ENCODE data around the gene ZBTB4. TPM values are rescaled to one million over a fixed set of nuclear protein-coding genes. Genes with fewer than 3 reads are reported as not detected.
A peak's percentile ranks its signal among the peaks of the same experiment; 100 is the strongest.

The ZBTB4 gene
- total RNA-seq, 1 experiment from 2014 or later, result 14.4 TPM

- TF ChIP-seq CTCF (conservative IDR thresholded peaks at IDR 0.05), result no peak
- Histone ChIP-seq H2BK15ac (ENCODE audit: low read depth, low read length) (no peak within 1 kb of the TSS), H4K91ac (ENCODE audit: insufficient read length, low read depth, low read length) (no peak within 1 kb of the TSS), H3K56ac (ENCODE audit: insufficient read length, low read depth, low read length) (no peak within 1 kb of the TSS), H3K14ac (ENCODE audit: insufficient read depth, low read length) (no peak within 1 kb of the TSS), H2BK12ac (ENCODE audit: insufficient read length, low read depth, low read length) (no peak within 1 kb of the TSS), H3K4ac (ENCODE audit: low read depth, low read length) (no peak within 1 kb of the TSS), H3K79me1 (ENCODE audit: insufficient read depth, low read depth, low read length, poor library complexity, severe bottlenecking) (no peaks in the 10 kb centered on the region), H3K23me2 (ENCODE audit: insufficient read length, low read depth, low read length, poor library complexity, severe bottlenecking) (no peaks in the 10 kb centered on the region), H3K23ac (ENCODE audit: insufficient read length, low read depth, low read length) (no peak within 1 kb of the TSS), H3K79me2 (ENCODE audit: insufficient read depth, low read length) (no peaks in the 10 kb centered on the region), H2AK5ac (ENCODE audit: insufficient read length, low read length) (no peak within 1 kb of the TSS), H3K9ac (ENCODE audit: extremely low read depth, insufficient read length, low read length) (no peak within 1 kb of the TSS), H3K9me3 (ENCODE audit: control insufficient read depth, low read depth, low read length) (no peaks in the 10 kb centered on the region), H4K8ac (replicated peaks; ENCODE audit: insufficient read length, low read depth, low read length) (no peak within 1 kb of the TSS), H4K20me1 (ENCODE audit: control insufficient read depth, insufficient read depth, insufficient read length) (no peaks in the 10 kb centered on the region), H3K18ac (ENCODE audit: insufficient read length, low read depth, low read length) (no peak within 1 kb of the TSS), H3K27ac (ENCODE audit: insufficient read length, low read depth, low read length) (no peak within 1 kb of the TSS), H3K4me1 (ENCODE audit: insufficient read depth, low read length) (no peaks in the 10 kb centered on the region), H3K27me3 (ENCODE audit: insufficient read depth, low read length) (no peaks in the 10 kb centered on the region), H2BK5ac (ENCODE audit: insufficient read length, low read length) (no peak within 1 kb of the TSS), H2AFZ (ENCODE audit: low read length) (no peak within 1 kb of the TSS), H3T11ph (ENCODE audit: low read length) (no peak within 1 kb of the TSS), H4K5ac (ENCODE audit: insufficient read length, low read depth, low read length) (no peak within 1 kb of the TSS), H2BK20ac (ENCODE audit: low read depth, low read length, poor library complexity, severe bottlenecking) (no peak within 1 kb of the TSS), H3K4me2 (ENCODE audit: insufficient read depth, insufficient read length, low read length) (no peak within 1 kb of the TSS), H2BK120ac (ENCODE audit: low read depth, low read length, poor library complexity, severe bottlenecking) (no peak within 1 kb of the TSS)
- H3K27me3 Mint-ChIP-seq (ENCODE audit: low read depth), result no peaks in the 10 kb centered on the region; the same call in 1 of the 2 replicates
- peak within 1 kb of the TSS; percentile 5 to 80 (median 46); a peak in 4 of 7 replicates for H3K27ac Mint-ChIP-seq
- peaks cover 6 to 27% (median 25%) of the 10 kb centered on the region in 3 experiments; a peak in 6 of 7 replicates for H3K36me3 Mint-ChIP-seq (ENCODE audit: insufficient read depth in 1 of 3, low read depth in 3 of 3)
- no peak for DNase-seq
- no peaks in the 10 kb centered on the region; a peak in 1 of 5 replicates for H3K9me3 Mint-ChIP-seq
- no peak within 1 kb of the TSS for H3K4me3 Mint-ChIP-seq
- peaks cover 9 to 26% of the 10 kb centered on the region in 2 experiments for H3K4me1 Mint-ChIP-seq
- no CpG with 5 or more reads among the region's 17 CpGs for WGBS (ENCODE audit: extremely low coverage, insufficient read length, low lambda C conversion rate)
These were observed 59.4 kb downstream of the ZBTB4 start, which contains the start of gene SPEM1 for GRCh38 chr17:7419819-7420610. SPEM1 (plus strand) TSS chr17:7420324; CDS start chr17:7420385, 61 bp downstream.
